Psoas muscle (tissue), 8 donors: Measurements from ENCODE around the gene TIMP3. TPM values are rescaled to one million over a fixed set of nuclear protein-coding genes. Genes with fewer than 3 reads are reported as not detected.
A peak's percentile ranks its signal among the peaks of the same experiment; 100 is the strongest.

ENCODE experiments used
- ATAC-seq, 4 donors: fragments of 200-7000 bp; cut with Tn5 transposase; one replicate each; pipeline ENCODE4 v1.9.1; 2020; ENCODE audit warnings: moderate library complexity in 3 of 4, mild to moderate bottlenecking in 2 of 4
- DNase-seq, 2 donors: peaks; one replicate each; pipeline ENCODE4 v3.0.0-alpha.2; 2020
- H3K27ac ChIP-seq: fragments of 200-600 bp; one replicate; pipeline ENCODE4 v1.8.0; 2022
- H3K27me3 ChIP-seq, 3 donors: fragments of 200-600 bp in 1 of 3; one replicate each; pipeline versions ENCODE4 v1.6.1 to v1.8.0; 2013 to 2022; ENCODE audit warnings: low read length in 2 of 3, mild to moderate bottlenecking in 2 of 3, moderate library complexity in 1 of 3; ENCODE audit not compliant: insufficient read depth in 3 of 3
- H3K36me3 ChIP-seq, 2 donors: fragments of 200-600 bp in 1 of 2; one replicate each; pipeline versions ENCODE4 v1.6.1 to v1.8.0; 2013 to 2022; ENCODE audit warnings: low read depth in 1 of 2, mild to moderate bottlenecking in 1 of 2, moderate library complexity in 1 of 2; ENCODE audit not compliant: insufficient read depth in 1 of 2
- H3K4me1 ChIP-seq: fragments of 200-600 bp; one replicate; pipeline ENCODE4 v1.8.0; 2022
- H3K4me3 ChIP-seq: fragments of 200-600 bp; one replicate; pipeline ENCODE4 v1.8.0; 2022; ENCODE audit warnings: mild to moderate bottlenecking
- H3K9me3 ChIP-seq: fragments of 200-600 bp; one replicate; pipeline ENCODE4 v1.8.0; 2022
- WGBS, 3 donors: extraction: QIAGEN DNeasy Blood & Tissue Kit; methylation state at CpG; one replicate each; pipeline versions ENCODE4 v1.1.6 to v1.1.7; 2013; 5-methylcytosine and 5-hydroxymethylcytosine counted together
- intact Hi-C, 2 donors: fragments of 100-400 bp; cut with DNase I; formaldehyde crosslinking; loops; one replicate each; pipeline versions ENCODE4 v1.11.0 to v1.14.2; 2022
- polyA plus RNA-seq, 3 donors: library from polyadenylated mRNA; stranded (reverse); fragments of 200-250 nt; gene quantifications; one replicate each; pipeline ENCODE4 v1.2.3, GENCODE V29; 2013
- total RNA-seq, 4 donors: library from RNA; stranded (reverse); fragmentation: NEBNext Ultra II Directional in 2 of 4; extraction: Animal tissue kit (Norgen Biotek cat#: 25700) in 2 of 4; gene quantifications; one replicate each; pipeline versions ENCODE4 v1.2.1 to v1.2.4, GENCODE V29; 2021 to 2023
- TF ChIP-seq, protein P1 (sequence below): fragments of 200-600 bp; IDR thresholded peaks from one replicate; pipeline ENCODE4 v1.8.0; 2022; ENCODE audit warnings: antibody characterized with exemption
- donor health status: healthy with polysubstance abuse.
- donor health status: DM: no; HTN: no; CAD: no; lungs with moderate emphysema.
- donor health status: Bipolar disorder and iron deficiency.
- donor health status: healthy.
- donor health status: DM: yes; HTN: yes; CAD: no.
- donor health status: DM: no; HTN: no; CAD: no.
- donor health status: DM: no; HTN: no; CAD: no.
- donor health status: DM: yes; HTN: yes; CAD: no.

Gene TIMP3
- total and polyA plus RNA-seq, 7 donors, result 58.6 to 160 (median 70.7) TPM

- no peak overlapping the region for H3K4me3 ChIP-seq
- peaks cover 24% of the 10 kb centered on the region for H3K4me1 ChIP-seq
- TF ChIP-seq, protein P1, sequence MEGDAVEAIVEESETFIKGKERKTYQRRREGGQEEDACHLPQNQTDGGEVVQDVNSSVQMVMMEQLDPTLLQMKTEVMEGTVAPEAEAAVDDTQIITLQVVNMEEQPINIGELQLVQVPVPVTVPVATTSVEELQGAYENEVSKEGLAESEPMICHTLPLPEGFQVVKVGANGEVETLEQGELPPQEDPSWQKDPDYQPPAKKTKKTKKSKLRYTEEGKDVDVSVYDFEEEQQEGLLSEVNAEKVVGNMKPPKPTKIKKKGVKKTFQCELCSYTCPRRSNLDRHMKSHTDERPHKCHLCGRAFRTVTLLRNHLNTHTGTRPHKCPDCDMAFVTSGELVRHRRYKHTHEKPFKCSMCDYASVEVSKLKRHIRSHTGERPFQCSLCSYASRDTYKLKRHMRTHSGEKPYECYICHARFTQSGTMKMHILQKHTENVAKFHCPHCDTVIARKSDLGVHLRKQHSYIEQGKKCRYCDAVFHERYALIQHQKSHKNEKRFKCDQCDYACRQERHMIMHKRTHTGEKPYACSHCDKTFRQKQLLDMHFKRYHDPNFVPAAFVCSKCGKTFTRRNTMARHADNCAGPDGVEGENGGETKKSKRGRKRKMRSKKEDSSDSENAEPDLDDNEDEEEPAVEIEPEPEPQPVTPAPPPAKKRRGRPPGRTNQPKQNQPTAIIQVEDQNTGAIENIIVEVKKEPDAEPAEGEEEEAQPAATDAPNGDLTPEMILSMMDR, result no peak
- peaks cover 0 to 2% (median 0%) of the 10 kb centered on the region in 3 donors for H3K27me3 ChIP-seq
- 66 to 89% (median 88%) methylated on average over 2 of the region's 2 CpGs for WGBS, 3 donors
- H3K36me3 ChIP-seq, result no peaks in the 10 kb centered on the region
- peak overlapping the region; percentile 32 for H3K27ac ChIP-seq
- DNase-seq, result no peak
- H3K9me3 ChIP-seq, result no peaks in the 10 kb centered on the region
- ATAC-seq, result no peak
- intact Hi-C loops, result no loop called here
These were observed 29.5 kb downstream of the TIMP3 start for GRCh38 chr22:32830957-32831356.

GRCh38 chr22:32831584-32831983 lies 30.1 kb downstream of the TIMP3 start:
- H3K36me3 ChIP-seq, result no peaks in the 10 kb centered on the region
- H3K4me1 ChIP-seq, result peaks cover 23% of the 10 kb centered on the region
- ATAC-seq, result no peak
- no peaks in the 10 kb centered on the region for H3K9me3 ChIP-seq
- H3K4me3 ChIP-seq, result no peak overlapping the region
- no peak for DNase-seq
- WGBS, 3 donors, result 48 to 55% (median 51%) methylated on average over 3 of the region's 3 CpGs
- intact Hi-C loops, result no loop called here
- no peak overlapping the region for H3K27ac ChIP-seq
- peaks cover 0 to 2% (median 0%) of the 10 kb centered on the region in 3 donors for H3K27me3 ChIP-seq
- TF ChIP-seq, protein P1, result no peak

DNA sequence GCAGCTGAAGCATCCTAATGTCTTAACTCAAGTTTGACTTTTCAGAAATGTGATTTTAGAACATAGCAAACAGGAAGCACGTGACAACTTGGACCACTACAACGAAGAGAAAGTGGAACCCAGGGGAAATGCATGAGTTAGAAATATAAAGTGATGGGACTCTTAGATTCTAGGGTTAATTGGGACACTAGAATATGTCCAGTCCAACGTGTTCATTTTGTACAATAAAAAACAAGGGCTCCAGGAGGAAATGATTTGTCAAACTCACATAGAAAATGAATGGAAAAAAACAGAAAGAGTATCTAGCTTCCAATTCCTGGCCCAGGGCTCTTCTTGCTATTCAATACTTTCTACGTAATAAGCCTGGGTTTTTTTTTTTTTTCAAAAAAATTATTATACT lies 30.7 kb downstream of the TIMP3 start:
- ATAC-seq (no peak), DNase-seq (no peak)
- peaks cover 21% of the 10 kb centered on the region for H3K4me1 ChIP-seq
- intact Hi-C loops, result no loop called here
- TF ChIP-seq, protein P1, result no peak
- peaks cover 0 to 2% (median 0%) of the 10 kb centered on the region in 3 donors for H3K27me3 ChIP-seq
- no peaks in the 10 kb centered on the region for H3K9me3 ChIP-seq
- H3K27ac ChIP-seq, result no peak overlapping the region
- no peak overlapping the region for H3K4me3 ChIP-seq
- no peaks in the 10 kb centered on the region for H3K36me3 ChIP-seq
- WGBS, 3 donors, result 27 to 48% (median 33%) methylated on average over 4 of the region's 4 CpGs

GRCh38 chr22:32836280-32837123 lies 35.0 kb downstream of the TIMP3 start:
- DNase-seq (no peak), ATAC-seq (no peak)
- Histone ChIP-seq H3K4me1 (peaks cover 28% of the 10 kb centered on the region), H3K4me3 (no peak overlapping the region), H3K36me3 (no peaks in the 10 kb centered on the region), H3K27me3 (no peaks in the 10 kb centered on the region), H3K27ac (no peak overlapping the region), H3K9me3 (no peaks in the 10 kb centered on the region)
- TF ChIP-seq, protein P1, result peak; percentile 43
- 76 to 77% (median 77%) methylated on average over 7 of the region's 7 CpGs for WGBS, 3 donors
- intact Hi-C loops, result no loop called here
